Heart right ventricle (tissue), 16 donors: ENCODE results near the gene SYNDIG1. TPM values are rescaled to one million over a fixed set of nuclear protein-coding genes. Genes with fewer than 3 reads are reported as not detected.

Source experiments
- ATAC-seq, 8 donors: fragments of 200-7000 bp; cut with Tn5 transposase; one replicate each; pipeline ENCODE4 v1.9.1; 2020; ENCODE audit warnings: mild to moderate bottlenecking in 8 of 8, moderate library complexity in 8 of 8, moderate number of reproducible peaks in 1 of 8
- DNase-seq, 2 donors: peaks; one replicate each; pipeline ENCODE4 v3.0.0-alpha.2; 2020
- H3K27ac ChIP-seq, 10 donors: fragments of 200-600 bp; sonication (generic) in 2 of 10; one replicate each; pipeline versions ENCODE4 v1.5.0 to v1.8.0; 2020 to 2022; ENCODE audit warnings: mild to moderate bottlenecking in 3 of 10
- H3K27me3 ChIP-seq, 7 donors: fragments of 200-600 bp; one replicate each; pipeline ENCODE4 v1.8.0; 2021 to 2022; ENCODE audit warnings: mild to moderate bottlenecking in 2 of 7
- H3K36me3 ChIP-seq, 9 donors: fragments of 200-600 bp; sonication (generic) in 1 of 9; one replicate each; pipeline versions ENCODE4 v1.5.0 to v1.8.0; 2020 to 2022; ENCODE audit warnings: mild to moderate bottlenecking in 2 of 9
- H3K4me1 ChIP-seq, 9 donors: fragments of 200-600 bp; sonication (generic) in 1 of 9; one replicate each; pipeline versions ENCODE4 v1.5.0 to v1.8.0; 2020 to 2022; ENCODE audit warnings: mild to moderate bottlenecking in 4 of 9
- H3K4me3 ChIP-seq, 10 donors: fragments of 200-600 bp; sonication (generic) in 2 of 10; one replicate each; pipeline versions ENCODE4 v1.5.0 to v1.8.0; 2020 to 2022; ENCODE audit warnings: mild to moderate bottlenecking in 7 of 10, moderate library complexity in 2 of 10
- H3K9me3 ChIP-seq, 11 donors: fragments of 200-600 bp in 10 of 11; sonication (generic) in 2 of 11; one replicate each; pipeline versions ENCODE4 v1.5.0 to v1.8.0; 2013 to 2022; ENCODE audit warnings: mild to moderate bottlenecking in 2 of 11, control low read depth in 1 of 11, moderate library complexity in 1 of 11
- WGBS, 2 donors: extraction: QIAGEN DNeasy Blood & Tissue Kit; methylation state at CpG; one replicate each; pipeline ENCODE4 v1.1.7; 2013; ENCODE audit warnings: inconsistent platforms in 1 of 2; 5-methylcytosine and 5-hydroxymethylcytosine counted together
- intact Hi-C, 10 donors: fragments of 100-400 bp; cut with DNase I; formaldehyde crosslinking; loops; one replicate each; pipeline versions ENCODE4 v1.11.1 to v1.14.2; 2022
- polyA plus RNA-seq, 2 donors: library from polyadenylated mRNA; stranded (reverse); fragments of 200-250 nt; gene quantifications; one replicate each; pipeline ENCODE4 v1.2.3, GENCODE V29; 2013
- total RNA-seq, 10 donors: library from RNA; stranded (reverse); fragmentation: NEBNext Ultra II Directional in 3 of 10; extraction: Animal tissue kit (Norgen Biotek cat#: 25700) in 3 of 10; gene quantifications; one replicate each; pipeline versions ENCODE4 v1.2.1 to v1.2.4, GENCODE V29; 2021 to 2023
- TF ChIP-seq, protein P1 (sequence below), 9 donors: fragments of 200-600 bp; sonication (generic) in 2 of 9; IDR thresholded peaks; one replicate each; pipeline versions ENCODE4 v1.5.0 to v1.8.0; 2021 to 2022; ENCODE audit warnings: antibody characterized with exemption in 9 of 9, mild to moderate bottlenecking in 5 of 9, moderate library complexity in 1 of 9
- donor health status: Arrhythmogenic right ventricular cardiomyopathy.
- donor health status: ischemic (EF 13 %, LVEDD 7.1; RV severe dilation, severe dysfunction).
- donor health status: healthy with polysubstance abuse.
- donor health status: DM: no; HTN: yes; CAD: no.
- donor health status: DM: no; HTN: no; CAD: no.
- donor health status: ischemic (EF 25% LVEDD 6.9; RV normal size, moderate dysfunction).
- donor health status: ischemic (EF 25% LVEDD 5.7; RV mildly dilated, moderate dysfunction).
- donor health status: healthy.
- donor health status: DM: yes; HTN: yes; CAD: no.
- donor health status: Ischemic cardiomyopathy.
- donor health status: ischemic (EF 35%, LVEDD 5.7; RV mildly dilated, moderate dysfunction).
- donor health status: nonischemic (EF 11% LVEDD 7.7; RV severe dilation, severe dysfunction).
- donor health status: DM: yes; HTN: yes; CAD: no.
- donor health status: PGD.
- donor health status: ischemic (EF 29% LVEDD 5.4; RV normal size, mild dysfunction).
- donor health status: nonischemic (EF 23%, LVEDD 6.1; RV moderate dilation, normal function).

Gene SYNDIG1
- total and polyA plus RNA-seq, 12 donors, result 8.6 to 34.7 (median 19.9) TPM

DNA sequence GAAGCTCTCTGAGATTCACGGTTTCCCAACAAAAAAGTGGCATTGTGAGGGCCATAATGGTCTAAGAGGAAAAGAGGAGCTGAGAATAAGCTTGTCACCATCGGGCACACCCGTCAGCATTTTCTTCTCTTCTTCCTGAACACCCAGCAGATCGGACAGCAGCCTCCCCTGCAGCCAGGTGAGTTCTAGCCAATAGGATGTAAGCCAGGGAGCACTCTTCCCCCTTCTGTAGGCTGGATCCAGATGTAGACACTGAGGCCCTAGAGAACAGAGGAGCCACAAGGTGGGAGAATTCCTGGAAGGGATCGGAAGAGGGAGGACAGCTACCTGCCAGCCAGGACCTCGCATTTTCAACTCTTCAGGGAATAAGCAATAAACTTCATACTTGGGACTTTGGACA, 228.0 kb downstream of the SYNDIG1 start:
- DNase-seq (no peak), ATAC-seq (no peak)
- peaks cover 0 to 6% (median 0%) of the 10 kb centered on the region in 7 donors for H3K27me3 ChIP-seq
- no peaks in the 10 kb centered on the region for H3K9me3 ChIP-seq
- WGBS, 2 donors, result 92 to 94% methylated on average over 6 of the region's 6 CpGs
- H3K4me1 ChIP-seq, result peaks cover 0 to 25% (median 13%) of the 10 kb centered on the region in 9 donors
- no peaks in the 10 kb centered on the region for H3K36me3 ChIP-seq
- intact Hi-C loops, result no loop called here
- no peak overlapping the region for H3K4me3 ChIP-seq
- TF ChIP-seq, protein P1, sequence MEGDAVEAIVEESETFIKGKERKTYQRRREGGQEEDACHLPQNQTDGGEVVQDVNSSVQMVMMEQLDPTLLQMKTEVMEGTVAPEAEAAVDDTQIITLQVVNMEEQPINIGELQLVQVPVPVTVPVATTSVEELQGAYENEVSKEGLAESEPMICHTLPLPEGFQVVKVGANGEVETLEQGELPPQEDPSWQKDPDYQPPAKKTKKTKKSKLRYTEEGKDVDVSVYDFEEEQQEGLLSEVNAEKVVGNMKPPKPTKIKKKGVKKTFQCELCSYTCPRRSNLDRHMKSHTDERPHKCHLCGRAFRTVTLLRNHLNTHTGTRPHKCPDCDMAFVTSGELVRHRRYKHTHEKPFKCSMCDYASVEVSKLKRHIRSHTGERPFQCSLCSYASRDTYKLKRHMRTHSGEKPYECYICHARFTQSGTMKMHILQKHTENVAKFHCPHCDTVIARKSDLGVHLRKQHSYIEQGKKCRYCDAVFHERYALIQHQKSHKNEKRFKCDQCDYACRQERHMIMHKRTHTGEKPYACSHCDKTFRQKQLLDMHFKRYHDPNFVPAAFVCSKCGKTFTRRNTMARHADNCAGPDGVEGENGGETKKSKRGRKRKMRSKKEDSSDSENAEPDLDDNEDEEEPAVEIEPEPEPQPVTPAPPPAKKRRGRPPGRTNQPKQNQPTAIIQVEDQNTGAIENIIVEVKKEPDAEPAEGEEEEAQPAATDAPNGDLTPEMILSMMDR (IDR thresholded peaks at IDR 0.05), result no peak
- H3K27ac ChIP-seq, result no peak overlapping the region

DNA sequence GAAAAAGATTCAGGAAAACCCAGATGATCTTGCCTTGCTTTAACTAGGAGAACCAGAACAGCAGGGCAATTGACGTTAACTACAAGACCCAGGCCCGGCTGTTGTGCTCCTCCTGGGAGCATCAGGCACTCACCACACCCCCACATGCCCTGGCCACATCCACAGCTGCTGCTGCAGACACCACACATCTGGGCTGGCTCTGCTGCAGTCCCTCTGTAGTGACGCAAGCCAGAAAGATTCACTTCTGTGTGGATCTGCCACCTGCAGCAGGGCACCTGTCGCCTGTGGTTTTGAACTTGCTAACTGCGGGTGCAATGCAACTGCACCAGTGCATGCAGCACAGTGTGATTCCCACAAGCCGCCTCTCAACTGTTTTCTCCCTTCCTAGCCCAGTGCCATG, 228.8 kb downstream of the SYNDIG1 start:
- DNase-seq, result no peak
- Histone ChIP-seq H3K9me3 (no peaks in the 10 kb centered on the region), H3K27me3 (peaks cover 0 to 6% (median 0%) of the 10 kb centered on the region in 7 donors), H3K36me3 (no peaks in the 10 kb centered on the region), H3K4me3 (no peak overlapping the region), H3K4me1 (peaks cover 0 to 24% (median 13%) of the 10 kb centered on the region in 9 donors), H3K27ac (no peak overlapping the region)
- 82 to 89% methylated on average over 6 of the region's 6 CpGs for WGBS, 2 donors
- TF ChIP-seq, protein P1 (IDR thresholded peaks at IDR 0.05), result no peak
- no peak for ATAC-seq
- intact Hi-C loops, result no loop called here

DNA sequence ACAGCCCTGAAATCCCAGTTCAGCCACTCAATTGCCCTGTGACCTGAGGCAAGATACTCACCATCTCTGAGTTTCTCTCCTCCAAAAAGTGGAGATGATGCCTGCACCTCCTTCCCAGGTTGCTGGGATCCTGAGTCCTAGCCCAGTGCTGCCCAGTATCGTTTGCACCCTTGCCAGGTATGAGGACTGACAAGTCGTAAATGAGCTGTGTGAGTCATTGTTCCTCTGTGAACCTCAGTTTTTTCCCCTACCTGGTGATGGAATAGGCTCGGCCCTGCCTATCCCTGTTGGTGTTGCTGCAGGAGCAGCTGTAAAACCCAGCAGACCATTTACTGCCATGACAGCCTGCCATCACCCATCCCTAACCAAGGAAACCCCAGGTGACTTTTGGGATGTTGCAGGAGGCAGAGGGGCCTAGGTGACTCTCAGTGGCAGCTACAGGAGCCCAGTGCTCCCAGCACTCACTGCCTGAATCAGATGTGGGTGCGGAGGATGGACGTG, 229.3 kb downstream of the SYNDIG1 start:
- Histone ChIP-seq H3K36me3 (no peaks in the 10 kb centered on the region), H3K4me1 (peaks cover 0 to 18% (median 12%) of the 10 kb centered on the region in 9 donors), H3K27ac (peak overlapping the region in 1 of 10 donors; percentile 28), H3K27me3 (peaks cover 0 to 6% (median 0%) of the 10 kb centered on the region in 7 donors), H3K9me3 (no peaks in the 10 kb centered on the region), H3K4me3 (no peak overlapping the region)
- intact Hi-C loops, result no loop called here
- WGBS, 2 donors, result 92 to 94% methylated on average over 5 of the region's 5 CpGs
- TF ChIP-seq, protein P1 (IDR thresholded peaks at IDR 0.05), result no peak
- ATAC-seq, result no peak
- DNase-seq, result no peak

DNA sequence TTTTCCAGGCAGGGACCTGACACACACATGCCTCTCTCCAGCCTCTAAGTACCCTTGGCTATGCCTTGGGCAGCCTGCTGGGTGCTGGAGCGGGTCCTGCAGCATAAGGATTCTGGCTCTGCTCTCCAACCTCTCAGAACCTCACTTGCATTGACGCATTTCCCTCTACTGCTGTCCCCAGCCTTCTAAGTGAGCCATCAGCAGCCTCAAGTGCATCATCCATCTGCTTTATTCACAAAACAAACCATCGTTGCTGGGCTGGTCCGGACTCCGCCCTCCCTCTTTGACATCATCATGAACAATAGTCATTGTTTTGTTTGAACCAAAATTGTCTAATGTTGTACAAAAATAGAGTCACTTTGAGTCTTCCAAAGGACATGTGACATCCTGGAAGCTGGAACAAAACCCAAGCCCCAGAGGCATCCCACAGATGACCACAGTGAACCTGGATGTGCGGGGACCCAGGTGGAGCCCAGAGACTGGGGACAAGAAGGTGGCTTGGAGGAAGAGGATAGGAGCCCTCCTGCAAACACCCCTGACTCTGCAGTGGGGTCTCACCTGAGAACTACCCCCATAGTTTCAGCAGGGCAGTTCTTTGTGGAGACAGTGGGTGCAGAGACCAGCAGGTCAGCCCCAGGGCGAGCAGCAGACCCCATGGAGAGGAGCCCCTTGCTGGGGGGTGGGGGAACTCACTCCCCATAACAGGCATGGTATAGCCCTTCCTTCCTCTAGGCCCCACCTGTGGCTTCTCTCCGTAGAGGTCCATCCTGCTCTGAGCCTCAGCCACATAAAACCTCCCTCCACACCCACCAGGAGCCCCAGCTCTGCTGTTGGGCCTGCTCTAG, 230.1 kb downstream of the SYNDIG1 start:
- 70 to 75% methylated on average over 8 of the region's 8 CpGs for WGBS, 2 donors
- TF ChIP-seq, protein P1 (IDR thresholded peaks at IDR 0.05), result no peak
- no peak for DNase-seq
- intact Hi-C loops, result no loop called here
- Histone ChIP-seq H3K27me3 (peaks cover 0 to 6% (median 0%) of the 10 kb centered on the region in 7 donors), H3K4me1 (peaks cover 0 to 10% (median 6%) of the 10 kb centered on the region in 9 donors), H3K9me3 (no peaks in the 10 kb centered on the region), H3K4me3 (no peak overlapping the region), H3K36me3 (no peaks in the 10 kb centered on the region), H3K27ac (peak overlapping the region in 1 of 10 donors; percentile 28)
- peak in 5 of 8 donors; percentile 16 to 71 (median 58) for ATAC-seq
